Lung (tissue), 12 donors: ENCODE results near the gene DDRGK1. TPM values are rescaled to one million over a fixed set of nuclear protein-coding genes. Genes with fewer than 3 reads are reported as not detected.

Source experiments
- ATAC-seq: fragments of 200-7000 bp; cut with Tn5 transposase; one replicate; pipeline ENCODE4 v1.9.1; 2020; ENCODE audit warnings: moderate number of reproducible peaks; ENCODE audit not compliant: insufficient read depth, low FRiP score
- DNase-seq, 3 donors: peaks; one replicate each; pipeline ENCODE4 v3.0.0-alpha.2; 2013 to 2017
- H3K27ac ChIP-seq, 2 donors: one replicate each; pipeline ENCODE4 v1.5.1; 2013; ENCODE audit warnings: mild to moderate bottlenecking in 2 of 2, moderate library complexity in 2 of 2, control low read depth in 1 of 2, inconsistent platforms in 1 of 2, low read depth in 1 of 2, low read length in 1 of 2
- H3K27me3 ChIP-seq, 3 donors: one replicate each; pipeline ENCODE4 v1.5.1; 2013; ENCODE audit warnings: low read length in 2 of 3; ENCODE audit not compliant: control insufficient read depth in 3 of 3, insufficient read depth in 3 of 3
- H3K36me3 ChIP-seq, 4 donors: one replicate each; pipeline ENCODE4 v1.5.1; 2013; ENCODE audit warnings: low read length in 4 of 4, mild to moderate bottlenecking in 1 of 4, moderate library complexity in 1 of 4; ENCODE audit not compliant: control insufficient read depth in 4 of 4, insufficient read depth in 4 of 4
- H3K4me1 ChIP-seq, 5 donors: one replicate each; pipeline ENCODE4 v1.5.1; 2013; ENCODE audit warnings: low read length in 5 of 5, mild to moderate bottlenecking in 2 of 5, moderate library complexity in 1 of 5; ENCODE audit not compliant: control insufficient read depth in 5 of 5, insufficient read depth in 5 of 5
- H3K4me3 ChIP-seq: one replicate; pipeline ENCODE4 v1.5.1; 2013; ENCODE audit warnings: mild to moderate bottlenecking, control low read depth, moderate library complexity
- H3K9ac ChIP-seq, 2 donors: one replicate each; pipeline ENCODE4 v1.5.1; 2013; ENCODE audit warnings: low read length in 2 of 2, control low read depth in 1 of 2; ENCODE audit not compliant: insufficient read depth in 1 of 2
- H3K9me3 ChIP-seq, 4 donors: one replicate each; pipeline ENCODE4 v1.5.1; 2013; ENCODE audit warnings: low read length in 3 of 4, mild to moderate bottlenecking in 1 of 4, moderate library complexity in 1 of 4; ENCODE audit not compliant: control insufficient read depth in 4 of 4, insufficient read depth in 3 of 4
- WGBS, 2 donors: extraction: QIAGEN DNeasy Blood & Tissue Kit; methylation state at CpG; one replicate each; pipeline ENCODE4 v1.1.7; 2013; 5-methylcytosine and 5-hydroxymethylcytosine counted together
- polyA plus RNA-seq, 2 donors: library from polyadenylated mRNA; stranded (reverse); fragments of 200-250 nt; gene quantifications; one replicate each; pipeline ENCODE4 v1.2.1, GENCODE V29; 2013
- total RNA-seq, 2 donors: library from RNA; depleted of rRNA in 1 of 2; stranded (reverse); fragments of >200 nt in 1 of 2; gene quantifications; one replicate each; pipeline ENCODE4 v1.2.1, GENCODE V29; 2014 to 2021
- TF ChIP-seq, protein P1 (sequence below): IDR thresholded peaks from 2 replicates; pipeline ENCODE4 v1.5.1; 2012; ENCODE audit warnings: mild to moderate bottlenecking; ENCODE audit errors: control extremely low read depth, extremely low read depth
- donor health status: control.
- donor health status: control.
- donor health status: Bipolar disorder and iron deficiency.
- donor health status: healthy.
- donor health status: DM: yes; HTN: yes; CAD: no.

Gene DDRGK1
- total and polyA plus RNA-seq, 4 donors: 44.3 to 95.1 (median 85.9) TPM

DNA sequence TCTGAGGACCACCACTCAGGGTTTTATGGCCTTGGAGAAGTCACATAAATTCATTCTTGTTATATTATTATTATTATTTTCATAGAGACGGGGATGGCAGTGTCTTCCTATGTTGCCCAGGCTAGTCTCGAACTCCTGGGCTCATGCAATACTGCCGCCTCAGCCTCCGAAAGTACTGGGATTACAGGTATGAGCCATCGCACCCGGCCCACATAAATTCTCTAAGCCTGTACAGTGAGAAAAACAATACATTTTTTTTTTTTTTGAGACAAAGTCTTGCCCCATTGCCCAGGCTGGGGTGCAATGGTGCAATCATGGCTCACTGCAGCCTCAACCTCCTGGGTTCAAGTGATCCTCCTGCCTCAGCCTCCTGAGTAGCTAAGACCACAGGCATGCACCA lies 44.1 kb downstream of the DDRGK1 start:
- H3K4me3 ChIP-seq: no peak overlapping the region
- TF ChIP-seq, protein P1, sequence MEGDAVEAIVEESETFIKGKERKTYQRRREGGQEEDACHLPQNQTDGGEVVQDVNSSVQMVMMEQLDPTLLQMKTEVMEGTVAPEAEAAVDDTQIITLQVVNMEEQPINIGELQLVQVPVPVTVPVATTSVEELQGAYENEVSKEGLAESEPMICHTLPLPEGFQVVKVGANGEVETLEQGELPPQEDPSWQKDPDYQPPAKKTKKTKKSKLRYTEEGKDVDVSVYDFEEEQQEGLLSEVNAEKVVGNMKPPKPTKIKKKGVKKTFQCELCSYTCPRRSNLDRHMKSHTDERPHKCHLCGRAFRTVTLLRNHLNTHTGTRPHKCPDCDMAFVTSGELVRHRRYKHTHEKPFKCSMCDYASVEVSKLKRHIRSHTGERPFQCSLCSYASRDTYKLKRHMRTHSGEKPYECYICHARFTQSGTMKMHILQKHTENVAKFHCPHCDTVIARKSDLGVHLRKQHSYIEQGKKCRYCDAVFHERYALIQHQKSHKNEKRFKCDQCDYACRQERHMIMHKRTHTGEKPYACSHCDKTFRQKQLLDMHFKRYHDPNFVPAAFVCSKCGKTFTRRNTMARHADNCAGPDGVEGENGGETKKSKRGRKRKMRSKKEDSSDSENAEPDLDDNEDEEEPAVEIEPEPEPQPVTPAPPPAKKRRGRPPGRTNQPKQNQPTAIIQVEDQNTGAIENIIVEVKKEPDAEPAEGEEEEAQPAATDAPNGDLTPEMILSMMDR: no peak
- 93 to 97% methylated on average over 6 of the region's 6 CpGs for WGBS, 2 donors
- no peak for ATAC-seq
- H3K27me3 ChIP-seq: no peaks in the 10 kb centered on the region
- peaks cover 0 to 6% (median 2%) of the 10 kb centered on the region in 4 donors for H3K36me3 ChIP-seq
- no peak overlapping the region for H3K9ac ChIP-seq
- peaks cover 0 to 2% (median 0%) of the 10 kb centered on the region in 4 donors for H3K9me3 ChIP-seq
- H3K27ac ChIP-seq: no peak overlapping the region
- DNase-seq: no peak
- H3K4me1 ChIP-seq: peaks cover 6 to 23% (median 14%) of the 10 kb centered on the region in 5 donors

- H3K36me3 ChIP-seq: peaks cover 0 to 8% (median 4%) of the 10 kb centered on the region in 4 donors
- H3K9ac ChIP-seq: peak overlapping the region; percentile 92 to 96
- DNase-seq: no peak
- peaks cover 6 to 17% (median 14%) of the 10 kb centered on the region in 5 donors for H3K4me1 ChIP-seq
- TF ChIP-seq, protein P1: no peak
- H3K9me3 ChIP-seq: peaks cover 0 to 2% (median 0%) of the 10 kb centered on the region in 4 donors
- H3K27me3 ChIP-seq: no peaks in the 10 kb centered on the region
- no peak for ATAC-seq
- WGBS, 2 donors: 3% methylated on average over 10 of the region's 10 CpGs
- H3K27ac ChIP-seq: peak overlapping the region; percentile 94 to 97
- peak overlapping the region; percentile 99 for H3K4me3 ChIP-seq
Measured at GRCh38 chr20:3158968-3159431, 45.5 kb downstream of the DDRGK1 start.

DNA sequence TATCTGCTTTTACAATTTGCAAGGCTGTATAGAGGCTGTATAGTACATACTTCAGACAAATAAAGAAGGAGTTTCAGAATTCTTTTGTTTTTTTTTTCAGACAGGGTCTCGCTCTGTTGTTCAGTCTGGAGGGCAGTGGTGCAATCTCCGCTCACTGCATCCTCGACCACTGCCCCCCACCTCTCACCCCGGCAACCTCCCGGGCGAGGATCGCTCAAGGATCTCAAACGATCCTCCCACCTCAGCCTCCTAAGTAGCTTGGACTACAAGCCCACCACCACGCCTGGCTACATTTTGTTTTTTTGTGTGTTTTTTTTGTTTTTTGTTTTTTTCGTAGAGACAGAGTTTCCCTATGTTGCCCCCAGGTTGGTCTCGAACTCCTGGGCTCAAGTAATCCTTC lies 46.7 kb downstream of the DDRGK1 start:
- H3K9ac ChIP-seq: peak overlapping the region in 1 of 2 donors; percentile 14
- no peak overlapping the region for H3K4me3 ChIP-seq
- peaks cover 0 to 2% (median 0%) of the 10 kb centered on the region in 4 donors for H3K9me3 ChIP-seq
- H3K27ac ChIP-seq: no peak overlapping the region
- TF ChIP-seq, protein P1: no peak
- peaks cover 6 to 19% (median 14%) of the 10 kb centered on the region in 5 donors for H3K4me1 ChIP-seq
- peaks cover 0 to 9% (median 4%) of the 10 kb centered on the region in 4 donors for H3K36me3 ChIP-seq
- 63 to 78% methylated on average over 11 of the region's 11 CpGs for WGBS, 2 donors
- H3K27me3 ChIP-seq: no peaks in the 10 kb centered on the region
- DNase-seq (no peak), ATAC-seq (no peak)
